ENCODE measurements around the gene STARD8. TPM values are rescaled to one million over a fixed set of nuclear protein-coding genes. Genes with fewer than 3 reads are reported as not detected.
"Not testable (repeated sequence)": the region's sequence is repeated elsewhere in the genome, so short reads cannot be mapped to it uniquely, and the experiment has no call there.

The STARD8 gene
- total RNA-seq (10 to 100 TPM; 11.8 to 17.9 TPM), polyA plus RNA-seq (1 to 10 TPM; 1.9 to 3.3 TPM)
- long read RNA-seq, donor 1, partial matches to known transcripts = 2 of 2 reads
- long read RNA-seq, donor 1, other reads (novel, unspliced or antisense) = 0 of 2 reads
- long read RNA-seq, donor 2, full-length matches to known transcripts = 4 of 14 reads
- long read RNA-seq, donor 2, partial matches to known transcripts = 4 of 14 reads
- long read RNA-seq, donor 2, other reads (novel, unspliced or antisense) = 6 of 14 reads

GRCh38 chrX:68647156-68647957 is at the start of gene STARD8:
STARD8 (plus strand) TSS chrX:68647666; CDS start chrX:68647883, 217 bp downstream.
- ATAC-seq (ENCODE audit: low FRiP score) (peak; percentile 69), DNase-seq (peak; percentile 62 to 84)
- H3K4me3 ChIP-seq (ENCODE audit: low read length in 2 of 2) = no peak within 1 kb of the TSS
- intact Hi-C loops (cut with DNase I) = no loop called here
- 3 to 25% methylated on average over 23 to 40 of the region's 40 CpGs for WGBS, 2 donors
- H3K36me3 ChIP-seq (ENCODE audit: control insufficient read depth in 1 of 2, insufficient read depth in 2 of 2, low read length in 1 of 2) = no peaks in the 10 kb centered on the region
- H3K27ac ChIP-seq (ENCODE audit: low read depth in 1 of 2, low read length in 2 of 2) = no peak within 1 kb of the TSS
- H3K9me3 ChIP-seq (ENCODE audit: control insufficient read depth, low read length) = no peaks in the 10 kb centered on the region
- H3K4me1 ChIP-seq (ENCODE audit: control insufficient read depth in 1 of 2, insufficient read depth in 2 of 2, low read length in 2 of 2) = no peaks in the 10 kb centered on the region
- H3K27me3 ChIP-seq (ENCODE audit: control insufficient read depth in 1 of 2, insufficient read depth in 2 of 2, low read length in 1 of 2) = peaks cover 0 to 4% of the 10 kb centered on the region in 2 donors

GRCh38 chrX:68598841-68599240 is 48.6 kb upstream of the STARD8 start:
- H3K4me3 ChIP-seq (ENCODE audit: low read length in 2 of 2) = no peak overlapping the region
- ATAC-seq (ENCODE audit: low FRiP score) = no peak
- no peak for DNase-seq
- intact Hi-C loops (cut with DNase I) = no loop called here
- H3K9me3 ChIP-seq (ENCODE audit: control insufficient read depth, low read length) = no peaks in the 10 kb centered on the region
- no peaks in the 10 kb centered on the region for H3K27me3 ChIP-seq (ENCODE audit: control insufficient read depth in 1 of 2, insufficient read depth in 2 of 2, low read length in 1 of 2)
- 16 to 45% methylated on average over 1 of the region's 1 CpG for WGBS, 2 donors
- no peaks in the 10 kb centered on the region for H3K4me1 ChIP-seq (ENCODE audit: control insufficient read depth in 1 of 2, insufficient read depth in 2 of 2, low read length in 2 of 2)
- H3K36me3 ChIP-seq (ENCODE audit: control insufficient read depth in 1 of 2, insufficient read depth in 2 of 2, low read length in 1 of 2) = no peaks in the 10 kb centered on the region
- H3K27ac ChIP-seq (ENCODE audit: low read depth in 1 of 2, low read length in 2 of 2) = no peak overlapping the region

GRCh38 chrX:68599256-68600152 is 48.0 kb upstream of the STARD8 start:
- DNase-seq (no peak), ATAC-seq (ENCODE audit: low FRiP score) (no peak)
- Histone ChIP-seq H3K4me1 (ENCODE audit: control insufficient read depth in 1 of 2, insufficient read depth in 2 of 2, low read length in 2 of 2) (no peaks in the 10 kb centered on the region), H3K27ac (ENCODE audit: low read depth in 1 of 2, low read length in 2 of 2) (no peak overlapping the region), H3K4me3 (ENCODE audit: low read length in 2 of 2) (no peak overlapping the region), H3K27me3 (ENCODE audit: control insufficient read depth in 1 of 2, insufficient read depth in 2 of 2, low read length in 1 of 2) (no peaks in the 10 kb centered on the region), H3K36me3 (ENCODE audit: control insufficient read depth in 1 of 2, insufficient read depth in 2 of 2, low read length in 1 of 2) (no peaks in the 10 kb centered on the region), H3K9me3 (ENCODE audit: control insufficient read depth, low read length) (no peaks in the 10 kb centered on the region)
- intact Hi-C loops (cut with DNase I) = no loop called here
- 63 to 66% methylated on average over 3 of the region's 3 CpGs for WGBS, 2 donors

- DNase-seq; H3K4me3 ChIP-seq (ENCODE audit: low read length in 2 of 2); H3K4me1 ChIP-seq (ENCODE audit: control insufficient read depth in 1 of 2, insufficient read depth in 2 of 2, low read length in 2 of 2); H3K36me3 ChIP-seq (ENCODE audit: control insufficient read depth in 1 of 2, insufficient read depth in 2 of 2, low read length in 1 of 2); H3K27ac ChIP-seq (ENCODE audit: low read depth in 1 of 2, low read length in 2 of 2); H3K9me3 ChIP-seq (ENCODE audit: control insufficient read depth, low read length); intact Hi-C loops (cut with DNase I); ATAC-seq (ENCODE audit: low FRiP score); H3K27me3 ChIP-seq (ENCODE audit: control insufficient read depth in 1 of 2, insufficient read depth in 2 of 2, low read length in 1 of 2): not testable (repeated sequence)
- WGBS, 2 donors = 66 to 70% methylated on average over 1 to 2 of the region's 2 CpGs
Observed at GRCh38 chrX:68604216-68604615, 43.2 kb upstream of the STARD8 start.

- H3K36me3 ChIP-seq (ENCODE audit: control insufficient read depth in 1 of 2, insufficient read depth in 2 of 2, low read length in 1 of 2); ATAC-seq (ENCODE audit: low FRiP score); H3K27me3 ChIP-seq (ENCODE audit: control insufficient read depth in 1 of 2, insufficient read depth in 2 of 2, low read length in 1 of 2); DNase-seq; H3K27ac ChIP-seq (ENCODE audit: low read depth in 1 of 2, low read length in 2 of 2); intact Hi-C loops (cut with DNase I); H3K4me3 ChIP-seq (ENCODE audit: low read length in 2 of 2); H3K4me1 ChIP-seq (ENCODE audit: control insufficient read depth in 1 of 2, insufficient read depth in 2 of 2, low read length in 2 of 2); H3K9me3 ChIP-seq (ENCODE audit: control insufficient read depth, low read length): not testable (repeated sequence)
- WGBS, 2 donors = 82 to 96% methylated on average over 3 of the region's 3 CpGs
Observed at GRCh38 chrX:68614733-68615132, 32.7 kb upstream of the STARD8 start.

GRCh38 chrX:68627986-68628385 is 19.5 kb upstream of the STARD8 start:
- H3K4me3 ChIP-seq (ENCODE audit: low read length in 2 of 2) = no peak overlapping the region
- DNase-seq (no peak), ATAC-seq (ENCODE audit: low FRiP score) (no peak)
- intact Hi-C loops (cut with DNase I) = no loop called here
- H3K36me3 ChIP-seq (ENCODE audit: control insufficient read depth in 1 of 2, insufficient read depth in 2 of 2, low read length in 1 of 2) = no peaks in the 10 kb centered on the region
- no peaks in the 10 kb centered on the region for H3K27me3 ChIP-seq (ENCODE audit: control insufficient read depth in 1 of 2, insufficient read depth in 2 of 2, low read length in 1 of 2)
- WGBS, 2 donors = 83 to 89% methylated on average over 5 of the region's 5 CpGs
- H3K4me1 ChIP-seq (ENCODE audit: control insufficient read depth in 1 of 2, insufficient read depth in 2 of 2, low read length in 2 of 2) = no peaks in the 10 kb centered on the region
- H3K9me3 ChIP-seq (ENCODE audit: control insufficient read depth, low read length) = no peaks in the 10 kb centered on the region
- no peak overlapping the region for H3K27ac ChIP-seq (ENCODE audit: low read depth in 1 of 2, low read length in 2 of 2)

GRCh38 chrX:68629936-68630335 is 17.5 kb upstream of the STARD8 start:
- H3K4me3 ChIP-seq (ENCODE audit: low read length in 2 of 2); H3K27me3 ChIP-seq (ENCODE audit: control insufficient read depth in 1 of 2, insufficient read depth in 2 of 2, low read length in 1 of 2); H3K9me3 ChIP-seq (ENCODE audit: control insufficient read depth, low read length); H3K36me3 ChIP-seq (ENCODE audit: control insufficient read depth in 1 of 2, insufficient read depth in 2 of 2, low read length in 1 of 2); H3K4me1 ChIP-seq (ENCODE audit: control insufficient read depth in 1 of 2, insufficient read depth in 2 of 2, low read length in 2 of 2); intact Hi-C loops (cut with DNase I); DNase-seq; H3K27ac ChIP-seq (ENCODE audit: low read depth in 1 of 2, low read length in 2 of 2): not testable (repeated sequence)
- peak; percentile 38 for ATAC-seq (ENCODE audit: low FRiP score)
- WGBS, 2 donors = 80 to 96% methylated on average over 5 of the region's 7 CpGs

- H3K4me3 ChIP-seq (ENCODE audit: low read length in 2 of 2) = no peak overlapping the region
- DNase-seq (no peak), ATAC-seq (ENCODE audit: low FRiP score) (no peak)
- WGBS, 2 donors = 61 to 63% methylated on average over 4 of the region's 4 CpGs
- H3K36me3 ChIP-seq (ENCODE audit: control insufficient read depth in 1 of 2, insufficient read depth in 2 of 2, low read length in 1 of 2) = no peaks in the 10 kb centered on the region
- no peaks in the 10 kb centered on the region for H3K9me3 ChIP-seq (ENCODE audit: control insufficient read depth, low read length)
- no peaks in the 10 kb centered on the region for H3K4me1 ChIP-seq (ENCODE audit: control insufficient read depth in 1 of 2, insufficient read depth in 2 of 2, low read length in 2 of 2)
- H3K27me3 ChIP-seq (ENCODE audit: control insufficient read depth in 1 of 2, insufficient read depth in 2 of 2, low read length in 1 of 2) = no peaks in the 10 kb centered on the region
- H3K27ac ChIP-seq (ENCODE audit: low read depth in 1 of 2, low read length in 2 of 2) = no peak overlapping the region
- intact Hi-C loops (cut with DNase I) = no loop called here
Observed at GRCh38 chrX:68631336-68631735, 16.1 kb upstream of the STARD8 start.
